ENCODE data around the gene SH3RF2.

DNA sequence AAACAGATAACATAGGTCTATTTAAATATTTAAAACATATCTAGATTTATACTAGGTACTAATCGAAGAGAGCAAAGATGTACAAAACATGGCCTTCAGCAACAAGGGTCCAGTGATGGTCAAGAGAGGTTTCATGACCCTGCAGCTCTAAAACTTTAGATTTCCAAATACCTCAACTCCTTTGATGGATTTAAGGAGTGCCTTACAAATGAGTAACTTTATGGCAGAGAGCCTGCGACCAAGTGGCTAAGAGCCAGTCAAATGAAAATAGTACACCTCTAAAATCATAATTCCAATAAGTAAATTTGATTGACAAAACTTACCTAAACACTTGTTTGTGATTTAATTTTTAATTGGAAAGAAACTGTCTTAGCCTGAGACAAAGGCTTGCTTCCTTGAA, 4.7 kb upstream of the SH3RF2 start:
- TF ChIP-seq ZNF282 (CRISPR knock-in tag; IDR thresholded peaks at IDR 0.05) (no peak), CEBPZ (IDR thresholded peaks at IDR 0.05; ENCODE audit: borderline replicate concordance, low read depth, low read length) (no peak), ZEB2 (IDR thresholded peaks at IDR 0.05) (no peak)
- TF ChIP-seq, protein P1, sequence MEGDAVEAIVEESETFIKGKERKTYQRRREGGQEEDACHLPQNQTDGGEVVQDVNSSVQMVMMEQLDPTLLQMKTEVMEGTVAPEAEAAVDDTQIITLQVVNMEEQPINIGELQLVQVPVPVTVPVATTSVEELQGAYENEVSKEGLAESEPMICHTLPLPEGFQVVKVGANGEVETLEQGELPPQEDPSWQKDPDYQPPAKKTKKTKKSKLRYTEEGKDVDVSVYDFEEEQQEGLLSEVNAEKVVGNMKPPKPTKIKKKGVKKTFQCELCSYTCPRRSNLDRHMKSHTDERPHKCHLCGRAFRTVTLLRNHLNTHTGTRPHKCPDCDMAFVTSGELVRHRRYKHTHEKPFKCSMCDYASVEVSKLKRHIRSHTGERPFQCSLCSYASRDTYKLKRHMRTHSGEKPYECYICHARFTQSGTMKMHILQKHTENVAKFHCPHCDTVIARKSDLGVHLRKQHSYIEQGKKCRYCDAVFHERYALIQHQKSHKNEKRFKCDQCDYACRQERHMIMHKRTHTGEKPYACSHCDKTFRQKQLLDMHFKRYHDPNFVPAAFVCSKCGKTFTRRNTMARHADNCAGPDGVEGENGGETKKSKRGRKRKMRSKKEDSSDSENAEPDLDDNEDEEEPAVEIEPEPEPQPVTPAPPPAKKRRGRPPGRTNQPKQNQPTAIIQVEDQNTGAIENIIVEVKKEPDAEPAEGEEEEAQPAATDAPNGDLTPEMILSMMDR (IDR thresholded peaks at IDR 0.05 in 2 of 3, conservative IDR thresholded peaks at IDR 0.05 in 1 of 3; ENCODE audit: insufficient read depth in 2 of 3, low read depth in 1 of 3, low read length in 3 of 3): no peak

Measured in K562 (cell line).